Gastrocnemius medialis (tissue), 4 donors: ENCODE data around the gene MACROD2. TPM values are rescaled to one million over a fixed set of nuclear protein-coding genes. Genes with fewer than 3 reads are reported as not detected.

Experiments
- ATAC-seq, 2 donors: fragments of 150-250 bp; one replicate each; pipeline ENCODE4 v1.9.1; 2016
- DNase-seq, 2 donors: peaks; one replicate each; pipeline ENCODE4 v3.0.0-alpha.2; 2019
- H3K27ac ChIP-seq, 4 donors: fragments of 200-600 bp; sonication (generic); 1 replicate in 1 of 4; 2 replicates in 3 of 4; pipeline ENCODE4 v1.5.1; 2016 to 2018; ENCODE audit warnings: mild to moderate bottlenecking in 2 of 4, moderate library complexity in 1 of 4
- H3K27me3 ChIP-seq, 3 donors: fragments of 200-600 bp; sonication (generic) in 2 of 3; 1 replicate in 1 of 3; 2 replicates in 2 of 3; pipeline versions ENCODE4 v1.5.1 to v1.6.0; 2016 to 2019; ENCODE audit warnings: mild to moderate bottlenecking in 1 of 3, moderate library complexity in 1 of 3
- H3K36me3 ChIP-seq, 2 donors: fragments of 200-600 bp; sonication (generic) in 1 of 2; one replicate each; pipeline ENCODE4 v1.5.1; 2017 to 2018
- H3K4me1 ChIP-seq, 2 donors: fragments of 200-600 bp; sonication (generic) in 1 of 2; one replicate each; pipeline ENCODE4 v1.5.1; 2016 to 2017; ENCODE audit warnings: mild to moderate bottlenecking in 2 of 2
- H3K4me3 ChIP-seq, 4 donors: fragments of 200-600 bp; sonication (generic) in 3 of 4; 1 replicate in 1 of 4; 2 replicates in 3 of 4; pipeline ENCODE4 v1.5.1; 2016 to 2019; ENCODE audit warnings: mild to moderate bottlenecking in 2 of 4
- H3K9me3 ChIP-seq, 3 donors: fragments of 200-600 bp; sonication (generic) in 2 of 3; 1 replicate in 1 of 3; 2 replicates in 2 of 3; pipeline ENCODE4 v1.5.1; 2016 to 2019
- CTCF ChIP-seq, 5 experiments: fragments of 450-650 bp in 3 of 5; fragments of 200-600 bp in 2 of 5; sonication (generic) in 2 of 5; IDR thresholded peaks in 4 of 5; conservative IDR thresholded peaks in 1 of 5; 1 replicate in 4 of 5; 2 replicates in 1 of 5; pipeline ENCODE4 v1.5.1; 2016 to 2019; ENCODE audit warnings: antibody characterized with exemption in 5 of 5, mild to moderate bottlenecking in 3 of 5, moderate library complexity in 3 of 5
- POLR2A ChIP-seq, 2 donors: fragments of 450-650 bp; IDR thresholded peaks; one replicate each; pipeline ENCODE4 v1.6.1; 2017; ENCODE audit warnings: antibody characterized with exemption in 2 of 2, mild to moderate bottlenecking in 2 of 2, moderate library complexity in 2 of 2
- in situ Hi-C, 4 donors: fragments of 200-750 bp; cut with MboI; loops; one replicate each; pipeline versions ENCODE4 v1.15.0 to v1.8.0; 2017; ENCODE audit warnings: low sequenced_read_pairs in 4 of 4
- intact Hi-C: fragments of 100-400 bp; cut with DNase I; formaldehyde crosslinking; loops from one replicate; pipeline ENCODE4 v1.15.1; 2023; ENCODE audit warnings: low total_unique reads
- total RNA-seq, 4 donors: library from RNA; depleted of rRNA; stranded (reverse); fragments of >200 nt; gene quantifications; one replicate each; pipeline versions ENCODE4 v1.1.0 to v1.2.3, GENCODE V29; 2016

Gene MACROD2
- total RNA-seq, 4 donors from 2014 or later, result 1.8 to 10.2 (median 3.6) TPM

GRCh38 chr20:15546525-15547023 is 1551.3 kb downstream of the MACROD2 start:
- no peaks in the 10 kb centered on the region for H3K9me3 ChIP-seq
- intact Hi-C loops, result no loop called here
- in situ Hi-C loops, result loop anchor here in 1 of 4 donors (25.0 kb wide), 1 partner anchor 109 kb away; no protein-coding TSS in a partner anchor
- no peaks in the 10 kb centered on the region for H3K36me3 ChIP-seq
- ATAC-seq (no peak), DNase-seq (no peak)
- H3K4me3 ChIP-seq, result no peak overlapping the region
- TF ChIP-seq CTCF (IDR thresholded peaks at IDR 0.05 in 4 of 5, conservative IDR thresholded peaks at IDR 0.05 in 1 of 5), result no peak
- no peak for TF ChIP-seq POLR2A (IDR thresholded peaks at IDR 0.05)
- H3K4me1 ChIP-seq, result no peaks in the 10 kb centered on the region
- H3K27ac ChIP-seq, result no peak overlapping the region
- no peaks in the 10 kb centered on the region for H3K27me3 ChIP-seq

GRCh38 chr20:15547119-15547518 is 1551.8 kb downstream of the MACROD2 start:
- DNase-seq (no peak), ATAC-seq (no peak)
- H3K4me3 ChIP-seq, result no peak overlapping the region
- H3K4me1 ChIP-seq, result no peaks in the 10 kb centered on the region
- no peaks in the 10 kb centered on the region for H3K9me3 ChIP-seq
- H3K27me3 ChIP-seq, result no peaks in the 10 kb centered on the region
- in situ Hi-C loops (loop anchor here in 1 of 4 donors (25.0 kb wide), 1 partner anchor 110 kb away; no protein-coding TSS in a partner anchor), intact Hi-C loops (no loop called here)
- no peaks in the 10 kb centered on the region for H3K36me3 ChIP-seq
- no peak overlapping the region for H3K27ac ChIP-seq
- TF ChIP-seq CTCF (IDR thresholded peaks at IDR 0.05 in 4 of 5, conservative IDR thresholded peaks at IDR 0.05 in 1 of 5) (no peak), POLR2A (IDR thresholded peaks at IDR 0.05) (no peak)

GRCh38 chr20:15550116-15550870 is 1555.0 kb downstream of the MACROD2 start:
- in situ Hi-C loops, result no loop called here
- intact Hi-C loops, result no loop called here
- Histone ChIP-seq H3K4me3 (no peak overlapping the region), H3K4me1 (no peaks in the 10 kb centered on the region), H3K9me3 (no peaks in the 10 kb centered on the region), H3K27ac (no peak overlapping the region), H3K36me3 (no peaks in the 10 kb centered on the region), H3K27me3 (no peaks in the 10 kb centered on the region)
- no peak for ATAC-seq
- TF ChIP-seq POLR2A (IDR thresholded peaks at IDR 0.05) (no peak), CTCF (IDR thresholded peaks at IDR 0.05 in 4 of 5, conservative IDR thresholded peaks at IDR 0.05 in 1 of 5) (no peak)
- DNase-seq, result no peak

DNA sequence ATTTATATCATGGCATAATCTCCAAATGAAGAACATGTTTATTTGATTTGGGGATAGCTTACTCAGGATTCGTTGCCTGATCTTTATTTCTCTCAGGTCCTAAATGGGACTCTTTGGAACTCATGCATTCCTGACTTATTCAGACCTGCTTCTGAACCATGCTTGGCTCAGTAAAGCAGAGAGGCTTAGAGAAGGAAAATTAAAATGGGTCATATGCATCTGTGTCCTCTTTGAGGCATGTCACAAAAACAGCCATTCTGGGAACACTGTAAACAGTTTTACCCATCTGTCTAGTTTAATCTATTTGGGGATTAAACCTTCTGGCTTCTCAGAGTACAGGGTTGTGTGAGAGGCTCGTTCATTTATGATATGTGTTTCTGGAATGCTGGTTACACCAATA is 1560.6 kb downstream of the MACROD2 start:
- in situ Hi-C loops (no loop called here), intact Hi-C loops (no loop called here)
- ATAC-seq, result no peak
- H3K36me3 ChIP-seq, result no peaks in the 10 kb centered on the region
- no peak for TF ChIP-seq CTCF (IDR thresholded peaks at IDR 0.05 in 4 of 5, conservative IDR thresholded peaks at IDR 0.05 in 1 of 5)
- TF ChIP-seq POLR2A (IDR thresholded peaks at IDR 0.05), result no peak
- no peak overlapping the region for H3K4me3 ChIP-seq
- no peaks in the 10 kb centered on the region for H3K27me3 ChIP-seq
- no peak overlapping the region for H3K27ac ChIP-seq
- no peaks in the 10 kb centered on the region for H3K9me3 ChIP-seq
- no peaks in the 10 kb centered on the region for H3K4me1 ChIP-seq
- no peak for DNase-seq
